ENCODE data around the gene EXOC4.
"Not testable (repeated sequence)": the region's sequence is repeated elsewhere in the genome, so short reads cannot be mapped to it uniquely, and the experiment has no call there.

Gene EXOC4

GRCh38 chr7:133853706-133854276 lies 600.9 kb downstream of the EXOC4 start:
- peak; percentile 97 for DNase-seq

GRCh38 chr7:133854739-133855138 lies 601.9 kb downstream of the EXOC4 start:
- DNase-seq = peak; percentile 72

DNA sequence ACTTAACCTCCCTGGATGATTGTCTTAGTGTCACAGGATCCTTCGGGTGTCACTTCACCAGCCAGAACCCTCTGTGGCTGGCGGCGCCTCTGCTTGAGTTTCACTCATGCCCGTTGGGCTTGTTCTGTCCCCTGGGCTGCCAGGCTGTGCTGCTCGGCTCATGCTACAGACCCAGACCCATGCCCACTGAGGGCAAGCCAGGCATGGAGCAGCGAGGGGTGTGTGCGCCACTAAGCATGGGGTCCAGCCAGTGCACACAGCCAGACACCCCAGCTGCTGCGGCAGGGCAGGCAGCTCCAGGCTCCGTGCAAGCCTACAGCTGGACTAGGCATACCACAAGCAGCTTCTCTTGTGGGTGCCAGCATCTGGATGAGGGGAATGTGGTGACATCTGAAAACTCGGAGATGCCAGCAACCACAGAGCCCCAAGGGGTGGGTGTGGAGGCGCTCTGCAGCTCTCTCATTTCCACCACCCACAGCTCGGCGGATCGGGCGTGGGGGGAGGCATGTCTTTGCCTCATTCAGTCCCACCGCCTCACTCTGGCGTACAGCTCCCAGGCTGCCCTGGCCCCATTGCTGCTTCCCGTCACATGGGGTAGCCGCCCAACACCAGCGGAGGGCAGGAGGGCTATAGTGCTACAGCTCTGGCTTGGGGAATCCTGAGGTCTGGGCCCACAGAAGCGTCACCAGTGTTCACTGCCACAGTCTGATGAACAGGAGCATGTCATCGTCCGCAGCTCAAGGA lies 604.7 kb downstream of the EXOC4 start:
- DNase-seq = no peak

DNA sequence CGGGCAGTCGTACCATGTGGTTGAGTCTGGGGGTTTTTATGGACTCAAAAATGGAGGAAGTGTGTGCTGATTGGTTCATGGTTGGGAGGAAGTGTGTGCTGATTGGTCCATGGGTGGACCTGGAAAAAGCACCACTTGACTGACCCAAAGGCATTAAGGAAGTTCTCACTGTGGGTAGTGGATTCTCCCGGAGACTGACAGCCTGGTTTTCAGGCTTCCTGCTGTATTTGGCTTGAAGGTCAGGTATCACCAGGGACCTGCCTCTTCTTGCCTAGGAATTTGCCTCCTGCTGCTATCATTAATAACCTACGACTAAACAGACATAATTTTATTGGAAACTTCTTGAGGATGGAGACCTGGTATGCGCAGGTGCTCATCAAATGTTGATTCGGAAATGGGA lies 605.4 kb downstream of the EXOC4 start:
- DNase-seq = no peak

GRCh38 chr7:133859231-133859630 lies 606.4 kb downstream of the EXOC4 start:
- no peak for DNase-seq

- no peak for DNase-seq
Observed at GRCh38 chr7:133859871-133860450, 607.1 kb downstream of the EXOC4 start.

GRCh38 chr7:133860628-133861335 lies 607.9 kb downstream of the EXOC4 start:
- no peak for DNase-seq

GRCh38 chr7:133861876-133862275 lies 609.0 kb downstream of the EXOC4 start:
- no peak for DNase-seq

- no peak for DNase-seq
Observed at GRCh38 chr7:133863362-133864061, 610.6 kb downstream of the EXOC4 start.

DNA sequence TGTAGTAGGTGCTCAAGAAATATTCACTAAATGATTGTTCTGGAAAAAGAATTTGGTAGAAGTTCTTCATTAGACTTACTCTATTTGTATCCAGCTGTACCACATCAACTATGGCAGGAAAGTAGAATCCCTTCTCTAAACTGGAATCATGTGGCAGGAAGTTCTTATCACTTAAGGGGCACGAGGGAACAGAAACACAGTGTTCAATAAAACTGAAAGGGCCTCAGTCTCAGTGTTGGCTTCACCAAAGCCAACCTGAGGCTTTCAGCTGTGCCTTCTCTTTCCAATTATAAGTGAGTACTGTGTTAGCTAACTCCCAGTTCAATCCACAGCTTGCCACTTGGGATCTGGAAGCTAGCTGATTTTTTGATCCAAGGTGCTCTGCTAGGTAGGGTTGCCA lies 616.7 kb downstream of the EXOC4 start:
- DNase-seq = no peak

DNA sequence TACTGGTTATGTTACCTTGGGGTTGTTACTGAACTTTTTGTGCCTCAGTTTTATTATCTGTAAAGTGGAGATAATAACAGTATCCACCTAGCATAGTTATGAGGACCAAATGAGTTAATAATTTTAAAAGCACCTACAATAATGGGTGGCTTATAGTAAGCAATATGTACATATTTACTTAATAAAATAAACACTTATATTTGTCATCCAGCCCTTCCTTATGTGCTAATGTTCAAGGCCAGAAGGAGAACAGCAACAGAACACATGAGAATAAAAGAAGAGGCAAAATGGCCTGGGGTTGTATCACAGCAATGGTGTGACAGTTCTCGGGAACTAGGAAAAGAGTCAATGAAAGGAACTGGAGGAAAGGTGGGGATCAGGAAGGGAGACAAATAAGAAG lies 618.9 kb downstream of the EXOC4 start:
- DNase-seq = no peak

DNA sequence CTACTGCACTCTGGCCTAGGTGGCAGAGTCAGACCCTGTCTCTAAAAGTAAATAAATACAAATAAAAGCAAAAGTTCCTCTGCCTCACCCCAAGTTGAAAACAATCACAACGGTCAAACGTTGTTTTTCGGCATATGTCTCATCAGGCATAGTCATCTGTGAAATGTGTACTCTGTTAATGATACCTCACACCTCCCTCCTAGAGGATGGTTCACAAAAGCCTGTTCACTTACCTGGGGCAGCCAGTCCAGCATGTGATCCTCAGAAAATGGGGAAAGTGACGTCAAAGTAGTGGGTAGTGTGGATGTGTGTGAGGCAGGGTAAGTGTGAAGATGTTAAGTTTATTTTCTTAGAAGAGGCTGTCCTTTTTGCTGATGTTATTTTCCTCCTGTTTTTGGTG lies 620.3 kb downstream of the EXOC4 start:
- no peak for DNase-seq

GRCh38 chr7:133873631-133874030 lies 620.8 kb downstream of the EXOC4 start:
- DNase-seq = no peak

DNA sequence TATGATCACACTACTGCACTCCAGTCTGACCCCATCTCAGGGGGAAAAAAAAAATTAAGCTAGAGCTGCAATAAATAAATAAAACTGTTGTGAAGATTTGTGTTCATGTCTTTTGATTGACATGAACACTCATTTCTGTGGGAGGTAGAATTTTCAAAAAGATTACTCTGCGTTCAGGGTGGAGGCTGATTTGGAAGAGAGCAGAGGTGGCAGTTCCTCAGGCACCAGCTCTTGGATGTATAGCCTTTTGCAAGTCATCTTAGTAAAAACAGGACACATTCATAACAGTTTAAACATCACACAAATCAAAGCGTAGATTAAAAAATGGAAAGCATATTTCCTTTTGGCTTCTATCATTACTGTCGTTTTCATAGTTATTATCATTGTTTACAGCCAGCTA lies 630.7 kb downstream of the EXOC4 start:
- no peak for DNase-seq

GRCh38 chr7:133885213-133885612 lies 632.3 kb downstream of the EXOC4 start:
- DNase-seq = no peak

DNA sequence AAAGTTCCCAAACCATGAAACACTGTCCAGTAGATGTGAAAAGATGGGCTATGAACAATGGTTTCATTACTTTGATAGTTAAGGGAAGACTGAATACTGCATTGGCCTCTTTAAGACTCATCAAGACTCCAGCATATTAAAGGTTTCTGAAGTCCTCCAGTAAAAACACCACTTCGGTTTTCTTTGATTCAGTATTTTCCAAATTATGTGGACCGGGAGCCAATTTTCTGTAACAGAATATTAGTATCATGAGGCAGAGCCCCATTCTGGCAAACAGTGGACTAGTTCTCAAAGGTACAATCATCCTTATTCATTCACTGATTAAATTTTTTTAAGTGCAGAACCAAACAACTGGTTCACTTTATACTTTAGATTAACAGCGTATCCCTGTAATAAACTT lies 633.2 kb downstream of the EXOC4 start:
- no peak for DNase-seq

DNA sequence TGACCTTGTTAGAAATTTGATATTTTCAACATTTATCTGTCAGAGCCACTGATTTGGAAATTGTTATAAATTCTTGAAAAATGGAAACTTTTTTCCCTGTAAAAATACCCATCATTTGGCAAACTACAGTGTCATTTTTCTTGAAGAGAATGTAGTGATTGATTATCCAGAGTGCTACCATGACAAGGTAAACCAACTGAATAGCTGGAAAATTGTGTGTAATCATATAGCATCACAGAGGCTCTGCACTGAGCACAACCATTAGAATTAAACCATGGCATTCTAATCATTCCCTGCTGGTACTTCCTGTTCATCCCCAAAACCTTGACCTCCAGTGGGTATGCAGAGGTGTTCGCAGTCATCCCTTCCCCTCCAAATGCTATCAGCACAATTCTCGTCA lies 633.9 kb downstream of the EXOC4 start:
- DNase-seq = no peak

DNA sequence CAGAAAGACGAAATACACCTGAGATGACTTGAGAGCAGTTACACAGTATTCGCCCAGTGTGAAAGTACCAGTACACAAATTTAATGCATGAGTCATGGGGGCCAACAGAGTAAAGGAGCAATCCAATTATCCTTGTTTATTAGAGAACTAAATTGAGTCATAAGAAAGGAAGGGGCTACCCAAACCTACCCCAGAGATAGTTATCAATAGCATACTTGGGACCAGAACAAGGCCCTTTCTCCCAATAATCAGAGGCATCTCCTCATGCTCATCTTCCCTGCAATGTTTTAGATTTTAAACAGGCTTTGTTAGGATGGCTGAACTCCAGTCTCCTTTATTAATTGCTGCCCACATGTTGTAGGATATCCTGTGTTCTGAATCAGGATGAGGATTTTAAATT lies 634.6 kb downstream of the EXOC4 start:
- no peak for DNase-seq

DNA sequence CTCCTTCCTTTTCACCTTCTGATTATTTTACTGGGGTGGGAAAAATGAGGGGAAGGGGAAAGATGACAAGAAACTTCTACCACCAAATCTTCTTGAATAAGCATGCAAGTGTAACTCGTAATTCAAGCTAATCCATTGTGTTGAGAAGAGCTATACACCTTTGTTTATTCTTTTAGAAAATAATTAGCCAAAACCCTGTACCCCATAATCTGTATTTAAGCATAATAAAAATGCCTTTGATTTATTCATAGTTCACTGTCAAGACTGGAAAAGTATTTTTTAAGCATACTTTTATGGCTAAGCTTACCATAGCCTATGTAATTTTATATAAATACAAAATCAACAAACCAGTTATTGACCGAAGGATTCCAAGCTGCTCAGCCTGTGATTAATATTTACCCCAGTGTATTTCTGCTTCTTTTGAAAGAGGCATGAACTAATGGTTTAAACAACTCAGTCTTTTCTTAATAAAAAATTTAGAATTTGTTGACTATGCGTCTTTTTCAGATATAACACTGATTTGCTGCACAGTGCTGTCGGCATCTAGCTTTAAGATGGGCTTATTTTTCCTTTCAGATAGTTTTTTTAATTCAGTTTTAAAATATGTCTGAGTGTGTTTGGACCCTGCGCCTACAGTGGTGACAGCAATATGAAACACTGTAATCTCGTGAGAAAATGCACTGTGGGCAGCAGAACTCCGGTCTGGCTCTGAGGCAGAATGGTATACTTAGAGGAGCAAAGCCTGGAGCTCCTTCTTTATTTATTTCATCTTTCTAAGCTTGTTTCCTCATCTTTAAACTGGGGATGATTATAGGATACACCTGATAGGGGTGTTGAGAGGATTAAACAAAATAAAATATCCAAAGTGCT lies 635.4 kb downstream of the EXOC4 start:
- no peak for DNase-seq

GRCh38 chr7:133904776-133905175 lies 651.9 kb downstream of the EXOC4 start:
- DNase-seq = no peak

- DNase-seq = not testable (repeated sequence)
Observed at GRCh38 chr7:133906553-133906952, 653.7 kb downstream of the EXOC4 start.

DNA sequence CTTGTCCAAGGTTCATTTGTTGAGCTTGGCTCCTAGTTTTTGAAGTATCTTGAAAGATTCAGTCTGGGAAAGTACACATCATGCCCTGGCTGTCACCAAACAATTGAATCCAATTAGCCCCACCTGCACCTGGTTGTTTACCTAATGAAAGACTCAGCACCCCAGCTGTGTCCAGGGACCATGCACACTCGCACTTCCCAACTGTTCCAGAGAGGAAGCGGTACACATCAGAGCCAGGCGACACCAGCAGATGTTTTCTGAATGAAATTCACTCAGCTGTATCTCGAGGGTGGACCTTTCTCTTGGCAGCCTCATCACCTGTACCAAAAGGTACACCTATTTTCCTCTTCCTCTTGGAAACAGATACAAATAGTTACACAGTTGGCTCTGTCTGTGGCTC lies 657.9 kb downstream of the EXOC4 start:
- DNase-seq = no peak

All from kidney glomerular epithelial cell (primary cell).